Neural cell (in vitro differentiated cells): ENCODE measurements around the gene DCHS1. TPM values are rescaled to one million over a fixed set of nuclear protein-coding genes. Genes with fewer than 3 reads are reported as not detected.

Experiments
- H2AFZ ChIP-seq: fragments of 200-600, 300-800 bp; sonication (generic), shearing (Covaris generic); 2 replicates; pipeline ENCODE4 v1.6.0; 2014; ENCODE audit warnings: low read depth, mild to moderate bottlenecking, antibody characterized with exemption, low read length, moderate library complexity
- H3F3A ChIP-seq: fragments of 200-600 bp; shearing (Covaris generic); 2 replicates; pipeline ENCODE4 v1.6.1; 2016; ENCODE audit warnings: mild to moderate bottlenecking, moderate library complexity, mixed read lengths, antibody characterized with exemption, low read length; ENCODE audit not compliant: insufficient read depth, poor library complexity, severe bottlenecking
- H3K27ac ChIP-seq: fragments of 200-600, 300-800 bp; sonication (generic), shearing (Covaris generic); 2 replicates; pipeline ENCODE4 v1.5.1; 2014; ENCODE audit warnings: mild to moderate bottlenecking, low read length, moderate library complexity
- H3K27me3 ChIP-seq: fragments of 300-800, 200-600 bp; sonication (generic), shearing (Covaris generic); 2 replicates; pipeline ENCODE4 v1.6.0; 2014; ENCODE audit warnings: mild to moderate bottlenecking, low read depth, low read length, moderate library complexity; ENCODE audit not compliant: insufficient read depth
- H3K36me3 ChIP-seq: fragments of 300-800, 200-600 bp; sonication (generic), shearing (Covaris generic); 2 replicates; pipeline ENCODE4 v1.5.1; 2014; ENCODE audit warnings: mild to moderate bottlenecking, antibody characterized with exemption, low read length, moderate library complexity; ENCODE audit not compliant: insufficient read depth
- H3K4me2 ChIP-seq: fragments of 300-800, 200-600 bp; sonication (generic), shearing (Covaris generic); 2 replicates; pipeline ENCODE4 v1.6.0; 2014; ENCODE audit warnings: mild to moderate bottlenecking, low read length
- H3K4me3 ChIP-seq: fragments of 300-800, 200-600 bp; sonication (generic), shearing (Covaris generic); 2 replicates; pipeline ENCODE4 v1.5.1; 2014; ENCODE audit warnings: mild to moderate bottlenecking, low read length, moderate library complexity
- H3K79me2 ChIP-seq: fragments of 200-600 bp; shearing (Covaris generic); replicated peaks from 2 replicates; pipeline ENCODE4 v1.6.0; 2014; ENCODE audit warnings: mild to moderate bottlenecking, low read length, moderate library complexity; ENCODE audit not compliant: insufficient read depth
- H3K9ac ChIP-seq: fragments of 300-800, 200-600 bp; sonication (generic), shearing (Covaris generic); 2 replicates; pipeline ENCODE4 v1.6.1; 2016; ENCODE audit warnings: mild to moderate bottlenecking, low read length, mixed read lengths
- H3K9me2 ChIP-seq: fragments of 200-600 bp; shearing (Covaris generic); 2 replicates; pipeline ENCODE4 v1.6.1; 2016; ENCODE audit warnings: mild to moderate bottlenecking, low read length, mixed read lengths; ENCODE audit not compliant: insufficient read depth
- H3K9me3 ChIP-seq: fragments of 200-600, 300-800 bp; sonication (generic), shearing (Covaris generic); 2 replicates; pipeline ENCODE4 v1.6.1; 2016; ENCODE audit warnings: mild to moderate bottlenecking, mixed run types, low read length, moderate library complexity, mixed read lengths
- H4K20me1 ChIP-seq: fragments of 200-600 bp; shearing (Covaris generic); 2 replicates; pipeline ENCODE4 v1.6.1; 2016; ENCODE audit warnings: mild to moderate bottlenecking, mixed run types; ENCODE audit not compliant: insufficient read depth
- EP300 ChIP-seq: fragments of 450-650 bp; conservative IDR thresholded peaks from 2 replicates; pipeline ENCODE4 v1.6.1; 2014; ENCODE audit warnings: antibody characterized with exemption, mild to moderate bottlenecking, moderate library complexity; ENCODE audit not compliant: poor library complexity, severe bottlenecking
- EZH2 ChIP-seq: fragments of 200-600, 300-800 bp; shearing (Covaris generic), sonication (generic); IDR thresholded peaks from 2 replicates; pipeline ENCODE4 v1.6.1; 2014; ENCODE audit warnings: antibody characterized with exemption, low read length, borderline replicate concordance, mild to moderate bottlenecking; ENCODE audit not compliant: insufficient read depth, poor library complexity, severe bottlenecking
- MXI1 ChIP-seq: fragments of 450-650 bp; conservative IDR thresholded peaks from 2 replicates; pipeline ENCODE4 v1.6.1; 2014; ENCODE audit warnings: antibody characterized with exemption, mild to moderate bottlenecking; ENCODE audit not compliant: poor library complexity, severe bottlenecking
- POLR2AphosphoS5 ChIP-seq: IDR thresholded peaks from 2 replicates; pipeline ENCODE4 v1.6.1; 2012
- RAD21 ChIP-seq: fragments of 450-650 bp; conservative IDR thresholded peaks from 2 replicates; pipeline ENCODE4 v1.6.1; 2014; ENCODE audit warnings: antibody characterized with exemption, mild to moderate bottlenecking, moderate library complexity
- SMC3 ChIP-seq: fragments of 450-650 bp; conservative IDR thresholded peaks from 2 replicates; pipeline ENCODE4 v1.6.1; 2014; ENCODE audit warnings: antibody characterized with exemption, mild to moderate bottlenecking, moderate library complexity; ENCODE audit not compliant: poor library complexity
- TAF1 ChIP-seq: IDR thresholded peaks from 2 replicates; pipeline ENCODE4 v1.6.1; 2012; ENCODE audit warnings: low read depth
- polyA plus RNA-seq: library from polyadenylated mRNA; depleted of rRNA; stranded (reverse); fragments of >200 nt; gene quantifications from 2 replicates; pipeline ENCODE4 v1.2.3, GENCODE V29; 2014
- TF ChIP-seq, protein P1 (sequence below): fragments of 450-650 bp; IDR thresholded peaks from 2 replicates; pipeline ENCODE4 v1.5.1; 2014; ENCODE audit warnings: antibody characterized with exemption, mild to moderate bottlenecking, moderate library complexity; ENCODE audit not compliant: poor library complexity, severe bottlenecking
- TF ChIP-seq, protein P2 (sequence below): IDR thresholded peaks from 2 replicates; pipeline ENCODE4 v1.6.1; 2012; ENCODE audit warnings: borderline replicate concordance

The DCHS1 gene
- polyA plus RNA-seq, 1 donor from 2014 or later: 30.1 TPM

DNA sequence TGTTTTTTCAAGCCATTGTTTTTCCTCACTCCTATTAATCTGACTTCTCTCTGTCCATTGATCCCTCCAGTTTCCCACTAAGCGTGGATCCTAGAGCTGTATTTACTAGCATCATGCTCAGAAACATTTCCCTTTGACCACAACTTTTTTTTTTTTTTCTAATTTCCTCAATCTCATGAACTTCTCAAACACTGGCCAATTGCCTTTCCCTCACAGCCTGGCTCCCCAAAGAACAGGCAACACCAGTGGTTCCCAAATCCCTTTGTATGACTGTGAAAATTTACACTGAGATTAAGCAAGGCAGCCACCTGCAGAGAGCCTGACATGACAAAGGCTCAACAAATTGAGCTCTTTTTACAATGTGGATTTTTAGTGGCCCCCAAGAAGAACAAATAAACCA lies 35.0 kb downstream of the DCHS1 start:
- Histone ChIP-seq H3K27ac (no peak overlapping the region), H3K27me3 (no peaks in the 10 kb centered on the region), H4K20me1 (no peaks in the 10 kb centered on the region), H3K79me2 (no peaks in the 10 kb centered on the region), H3K4me2 (no peak overlapping the region), H3K9me2 (no peaks in the 10 kb centered on the region), H3K36me3 (no peaks in the 10 kb centered on the region), H2AFZ (no peak overlapping the region), H3K4me3 (no peak overlapping the region), H3K9ac (no peak overlapping the region), H3K9me3 (no peaks in the 10 kb centered on the region), H3F3A (no peaks in the 10 kb centered on the region)
- TF ChIP-seq, protein P1, sequence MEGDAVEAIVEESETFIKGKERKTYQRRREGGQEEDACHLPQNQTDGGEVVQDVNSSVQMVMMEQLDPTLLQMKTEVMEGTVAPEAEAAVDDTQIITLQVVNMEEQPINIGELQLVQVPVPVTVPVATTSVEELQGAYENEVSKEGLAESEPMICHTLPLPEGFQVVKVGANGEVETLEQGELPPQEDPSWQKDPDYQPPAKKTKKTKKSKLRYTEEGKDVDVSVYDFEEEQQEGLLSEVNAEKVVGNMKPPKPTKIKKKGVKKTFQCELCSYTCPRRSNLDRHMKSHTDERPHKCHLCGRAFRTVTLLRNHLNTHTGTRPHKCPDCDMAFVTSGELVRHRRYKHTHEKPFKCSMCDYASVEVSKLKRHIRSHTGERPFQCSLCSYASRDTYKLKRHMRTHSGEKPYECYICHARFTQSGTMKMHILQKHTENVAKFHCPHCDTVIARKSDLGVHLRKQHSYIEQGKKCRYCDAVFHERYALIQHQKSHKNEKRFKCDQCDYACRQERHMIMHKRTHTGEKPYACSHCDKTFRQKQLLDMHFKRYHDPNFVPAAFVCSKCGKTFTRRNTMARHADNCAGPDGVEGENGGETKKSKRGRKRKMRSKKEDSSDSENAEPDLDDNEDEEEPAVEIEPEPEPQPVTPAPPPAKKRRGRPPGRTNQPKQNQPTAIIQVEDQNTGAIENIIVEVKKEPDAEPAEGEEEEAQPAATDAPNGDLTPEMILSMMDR: no peak
- TF ChIP-seq RAD21 (no peak), EP300 (no peak), TAF1 (no peak), EZH2 (no peak), SMC3 (no peak), MXI1 (no peak), POLR2AphosphoS5 (no peak)
- TF ChIP-seq, protein P2, sequence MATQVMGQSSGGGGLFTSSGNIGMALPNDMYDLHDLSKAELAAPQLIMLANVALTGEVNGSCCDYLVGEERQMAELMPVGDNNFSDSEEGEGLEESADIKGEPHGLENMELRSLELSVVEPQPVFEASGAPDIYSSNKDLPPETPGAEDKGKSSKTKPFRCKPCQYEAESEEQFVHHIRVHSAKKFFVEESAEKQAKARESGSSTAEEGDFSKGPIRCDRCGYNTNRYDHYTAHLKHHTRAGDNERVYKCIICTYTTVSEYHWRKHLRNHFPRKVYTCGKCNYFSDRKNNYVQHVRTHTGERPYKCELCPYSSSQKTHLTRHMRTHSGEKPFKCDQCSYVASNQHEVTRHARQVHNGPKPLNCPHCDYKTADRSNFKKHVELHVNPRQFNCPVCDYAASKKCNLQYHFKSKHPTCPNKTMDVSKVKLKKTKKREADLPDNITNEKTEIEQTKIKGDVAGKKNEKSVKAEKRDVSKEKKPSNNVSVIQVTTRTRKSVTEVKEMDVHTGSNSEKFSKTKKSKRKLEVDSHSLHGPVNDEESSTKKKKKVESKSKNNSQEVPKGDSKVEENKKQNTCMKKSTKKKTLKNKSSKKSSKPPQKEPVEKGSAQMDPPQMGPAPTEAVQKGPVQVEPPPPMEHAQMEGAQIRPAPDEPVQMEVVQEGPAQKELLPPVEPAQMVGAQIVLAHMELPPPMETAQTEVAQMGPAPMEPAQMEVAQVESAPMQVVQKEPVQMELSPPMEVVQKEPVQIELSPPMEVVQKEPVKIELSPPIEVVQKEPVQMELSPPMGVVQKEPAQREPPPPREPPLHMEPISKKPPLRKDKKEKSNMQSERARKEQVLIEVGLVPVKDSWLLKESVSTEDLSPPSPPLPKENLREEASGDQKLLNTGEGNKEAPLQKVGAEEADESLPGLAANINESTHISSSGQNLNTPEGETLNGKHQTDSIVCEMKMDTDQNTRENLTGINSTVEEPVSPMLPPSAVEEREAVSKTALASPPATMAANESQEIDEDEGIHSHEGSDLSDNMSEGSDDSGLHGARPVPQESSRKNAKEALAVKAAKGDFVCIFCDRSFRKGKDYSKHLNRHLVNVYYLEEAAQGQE: no peak

DNA sequence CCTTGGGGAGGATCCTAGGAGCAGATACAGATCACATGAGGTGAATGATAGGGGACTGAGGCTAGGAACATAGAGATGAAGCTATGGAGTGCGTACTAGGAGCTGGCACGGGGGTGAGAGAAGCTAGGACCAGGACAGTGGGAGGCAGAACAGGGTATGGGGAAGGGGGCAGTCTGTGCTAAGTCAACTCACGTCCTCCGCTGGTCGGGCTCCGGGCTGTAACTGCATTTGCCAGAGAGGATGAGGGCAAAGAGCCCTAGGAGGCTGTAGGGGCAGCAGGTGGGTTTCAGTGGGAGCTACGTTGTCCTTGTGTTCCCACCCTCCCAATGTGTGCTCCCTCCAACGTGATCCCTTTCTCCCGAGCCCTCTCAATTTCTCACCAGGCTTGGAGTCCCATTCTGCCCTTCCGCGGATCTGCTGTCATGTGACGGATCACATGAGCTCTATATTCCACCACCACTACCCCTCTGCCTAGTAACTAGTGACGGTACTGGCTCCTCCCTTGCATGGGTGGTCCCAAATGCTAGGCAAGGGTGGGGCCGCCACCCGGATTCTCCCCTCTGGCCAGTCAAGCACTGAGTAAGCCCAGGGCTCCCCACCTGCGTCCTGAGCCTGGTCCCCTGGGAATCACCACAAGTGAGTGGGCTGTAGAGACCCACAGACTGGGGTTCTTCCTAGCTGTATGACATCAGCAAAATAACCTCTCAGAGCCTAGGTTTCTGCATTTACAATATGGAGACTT lies 36.4 kb downstream of the DCHS1 start, which contains the start of gene TPP1:
Gene TPP1, minus strand, starts transcription at position 419 of the 742 bp plus-strand sequence. Its CDS starts 22 bp downstream, at position 397.
- H3K27ac ChIP-seq: peak within 1 kb of the TSS; percentile 61
- TF ChIP-seq, protein P1: no peak
- TF ChIP-seq RAD21 (peak; percentile 20), MXI1 (peak; percentile 76), POLR2AphosphoS5 (peak; percentile 89), EZH2 (no peak), SMC3 (peak; percentile 21), TAF1 (peak; percentile 63), EP300 (peak; percentile 26)
- TF ChIP-seq, protein P2: no peak
- no peaks in the 10 kb centered on the region for H3K27me3 ChIP-seq
- peak within 1 kb of the TSS; percentile 72 for H3K9ac ChIP-seq
- H3F3A ChIP-seq: no peaks in the 10 kb centered on the region
- peak within 1 kb of the TSS; percentile 76 for H3K4me3 ChIP-seq
- H3K4me2 ChIP-seq: peak within 1 kb of the TSS; percentile 89
- no peaks in the 10 kb centered on the region for H3K36me3 ChIP-seq
- H4K20me1 ChIP-seq: no peaks in the 10 kb centered on the region
- H3K9me2 ChIP-seq: no peaks in the 10 kb centered on the region
- H2AFZ ChIP-seq: peak within 1 kb of the TSS; percentile 49
- no peaks in the 10 kb centered on the region for H3K9me3 ChIP-seq
- no peaks in the 10 kb centered on the region for H3K79me2 ChIP-seq
